Measurements from ENCODE around the gene KIF26B.
"Not testable (repeated sequence)": the region's sequence is repeated elsewhere in the genome, so short reads cannot be mapped to it uniquely, and the experiment has no call there.

Gene KIF26B

GRCh38 chr1:245702346-245702745, 547.6 kb downstream of the KIF26B start:
- DNase-seq (ENCODE audit: low spot score) = no peak

GRCh38 chr1:245704341-245704740, 549.6 kb downstream of the KIF26B start:
- no peak for DNase-seq (ENCODE audit: low spot score)

DNA sequence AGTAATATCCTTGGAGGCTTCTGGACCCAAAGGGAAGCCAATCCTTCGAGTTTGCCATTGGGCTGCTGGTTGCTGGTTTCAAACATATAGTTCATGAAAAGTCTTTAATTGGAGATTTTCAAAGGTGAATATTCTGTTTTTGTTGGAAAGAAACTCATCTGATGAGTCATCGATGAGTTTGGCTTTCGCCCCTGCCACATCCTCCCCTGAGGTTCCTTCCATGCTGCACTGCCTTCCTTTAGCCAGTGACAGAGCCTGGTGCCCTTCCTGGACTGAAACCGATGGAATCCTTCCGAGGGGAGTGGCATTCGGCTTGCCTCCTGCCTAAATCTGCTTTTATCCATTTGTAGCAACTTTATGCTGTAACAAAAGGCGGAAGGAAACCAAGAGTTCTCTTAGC, 550.0 kb downstream of the KIF26B start:
- no peak for DNase-seq (ENCODE audit: low spot score)

DNA sequence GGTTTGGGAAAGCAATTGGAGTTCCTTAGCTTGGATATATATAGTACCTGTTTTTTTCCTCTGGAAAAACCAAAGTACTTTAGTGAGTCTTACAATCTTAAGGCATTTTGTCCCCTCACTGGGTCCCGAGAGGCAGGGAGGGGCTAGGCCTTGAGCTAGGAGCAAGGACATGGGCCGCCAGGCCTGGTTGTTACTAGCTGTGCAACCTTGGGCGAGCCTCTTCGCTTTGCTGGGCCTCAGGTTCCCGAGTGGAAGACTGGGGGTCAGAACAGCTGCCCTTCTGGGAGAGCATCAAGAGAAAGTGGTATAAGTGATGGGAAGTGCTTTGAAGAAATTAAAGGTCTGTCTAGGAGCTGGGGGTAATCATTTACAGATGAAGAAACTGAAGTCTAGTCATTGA, 553.2 kb downstream of the KIF26B start:
- no peak for DNase-seq (ENCODE audit: low spot score)

- no peak for DNase-seq (ENCODE audit: low spot score)
These were observed 556.4 kb downstream of the KIF26B start for GRCh38 chr1:245710961-245711903.

DNA sequence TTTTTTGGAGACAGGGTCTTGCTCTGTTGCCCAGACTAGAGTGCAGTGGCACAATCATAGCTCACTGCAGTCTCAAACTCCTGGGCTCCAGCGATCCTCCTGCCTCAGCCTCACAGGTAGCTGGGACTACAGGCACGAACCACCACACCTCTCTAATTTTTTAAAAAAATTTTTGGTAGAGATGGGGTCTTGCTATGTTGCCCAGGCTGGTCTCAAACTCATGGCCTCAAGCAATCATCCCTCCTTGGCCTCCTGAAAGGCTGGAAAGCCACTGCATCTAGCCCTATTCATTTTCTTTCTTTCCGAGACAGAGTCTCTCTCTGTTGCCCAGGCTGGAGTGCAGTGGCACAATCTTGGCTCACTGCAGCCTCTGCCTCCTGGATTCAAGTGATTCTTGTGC, 559.2 kb downstream of the KIF26B start:
- DNase-seq (ENCODE audit: low spot score) = not testable (repeated sequence)

GRCh38 chr1:245715291-245715701, 560.5 kb downstream of the KIF26B start:
- DNase-seq (ENCODE audit: low spot score) = no peak

- no peak for DNase-seq (ENCODE audit: low spot score)
These were observed 561.2 kb downstream of the KIF26B start for GRCh38 chr1:245715970-245716369.

- no peak for DNase-seq (ENCODE audit: low spot score)
These were observed 561.8 kb downstream of the KIF26B start for GRCh38 chr1:245716561-245716960.

- no peak for DNase-seq (ENCODE audit: low spot score)
These were observed 562.8 kb downstream of the KIF26B start for GRCh38 chr1:245717611-245718010.

DNA sequence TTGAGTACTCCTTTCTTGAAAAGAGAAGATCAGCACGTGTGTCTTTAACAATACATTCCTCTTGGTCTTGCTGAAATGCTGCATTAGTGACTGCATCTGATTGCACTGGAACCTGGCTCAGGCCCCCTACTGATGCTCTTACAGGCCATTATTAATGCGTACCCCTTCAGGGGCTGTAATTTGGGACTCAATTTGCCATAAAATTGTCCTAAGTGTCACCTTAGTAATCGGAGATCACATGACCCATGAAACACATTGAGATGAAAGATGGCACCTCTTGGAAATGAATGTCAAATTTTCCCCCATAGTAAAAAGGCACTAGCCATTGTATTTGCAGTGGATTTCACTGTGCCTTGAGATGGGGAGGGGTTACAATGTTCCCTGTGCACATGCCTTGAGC, 563.3 kb downstream of the KIF26B start:
- no peak for DNase-seq (ENCODE audit: low spot score)

DNA sequence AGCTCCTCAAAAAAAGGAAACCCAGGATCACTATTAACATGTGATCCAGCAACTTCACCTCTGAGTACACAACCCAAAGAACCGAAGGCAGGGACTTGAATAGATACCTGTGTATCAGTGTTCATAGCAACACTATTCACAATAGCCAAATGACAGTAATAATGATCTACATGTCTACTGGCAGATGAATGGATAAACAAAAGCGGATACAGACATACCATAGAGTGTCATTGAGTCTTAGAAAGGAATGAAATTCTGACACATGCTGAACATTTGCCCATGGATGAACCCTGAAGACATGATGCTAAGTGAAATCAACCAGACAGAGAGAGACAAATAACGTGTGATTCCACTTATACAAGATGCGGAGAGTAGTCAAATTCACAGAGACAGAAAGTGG, 564.2 kb downstream of the KIF26B start:
- DNase-seq (ENCODE audit: low spot score) = no peak

DNA sequence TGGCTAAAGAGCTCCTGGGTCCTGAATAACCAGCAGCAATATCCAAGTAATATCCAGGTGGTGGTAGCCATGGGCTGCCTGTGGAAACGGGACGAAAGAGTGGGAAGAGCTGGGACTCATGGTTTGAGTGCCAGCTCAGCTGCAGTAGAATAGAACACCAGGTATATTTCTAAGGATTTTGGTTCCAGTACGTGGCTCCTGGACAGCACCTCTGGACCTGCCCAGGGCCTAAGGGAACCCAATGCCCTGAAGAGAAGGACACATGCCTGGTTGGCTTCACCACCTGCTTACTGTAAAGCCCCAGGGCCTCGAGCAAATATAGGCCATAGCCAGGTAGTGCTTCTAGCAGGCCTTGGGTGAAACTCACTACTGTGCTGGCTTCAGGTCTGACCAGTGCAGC, 566.7 kb downstream of the KIF26B start:
- DNase-seq (ENCODE audit: low spot score) = no peak

DNA sequence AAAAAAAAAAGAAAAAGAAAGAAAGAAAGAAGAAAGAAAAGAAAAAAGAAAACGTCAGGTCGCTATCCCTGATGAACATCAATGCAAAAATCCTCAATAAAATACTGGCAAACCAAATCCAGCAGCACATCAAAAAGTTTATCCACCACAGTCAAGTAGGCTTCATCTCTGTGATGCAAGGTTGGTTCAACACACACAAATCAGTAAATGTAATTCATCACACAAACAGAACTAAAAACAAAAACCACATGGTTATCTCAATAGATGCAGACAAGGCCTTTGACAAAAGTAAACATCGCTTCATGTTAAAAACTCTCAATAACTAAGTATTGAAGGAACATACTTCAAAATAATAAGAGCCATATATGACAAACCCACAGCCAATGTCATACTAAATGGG, 573.2 kb downstream of the KIF26B start:
- DNase-seq (ENCODE audit: low spot score) = not testable (repeated sequence)

- DNase-seq (ENCODE audit: low spot score) = no peak
These were observed 576.0 kb downstream of the KIF26B start for GRCh38 chr1:245730801-245731200.

- DNase-seq (ENCODE audit: low spot score) = not testable (repeated sequence)
These were observed 585.6 kb downstream of the KIF26B start for GRCh38 chr1:245740336-245740735.

GRCh38 chr1:245742896-245743295, 588.1 kb downstream of the KIF26B start:
- no peak for DNase-seq (ENCODE audit: low spot score)

GRCh38 chr1:245748240-245748639, 593.5 kb downstream of the KIF26B start:
- no peak for DNase-seq (ENCODE audit: low spot score)

DNA sequence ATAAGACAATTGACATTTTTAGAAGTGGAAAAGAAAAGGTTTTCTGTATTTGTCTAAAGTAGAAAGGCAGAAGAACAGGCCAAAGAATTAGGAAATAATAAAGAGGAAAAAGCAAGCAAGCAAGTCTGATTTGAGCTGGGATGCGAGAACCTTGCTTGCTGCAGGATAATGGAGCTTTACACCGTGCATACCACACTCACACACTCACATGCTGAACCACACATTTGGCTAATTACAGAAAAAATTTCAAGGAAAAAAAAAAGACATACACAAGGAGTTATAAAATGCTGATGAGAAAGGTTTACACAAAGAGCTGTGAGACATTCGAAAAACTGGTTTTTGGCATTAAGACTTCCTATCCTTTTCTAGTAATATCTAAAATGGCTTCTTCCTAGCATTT, 593.9 kb downstream of the KIF26B start:
- DNase-seq (ENCODE audit: low spot score) = no peak

DNA sequence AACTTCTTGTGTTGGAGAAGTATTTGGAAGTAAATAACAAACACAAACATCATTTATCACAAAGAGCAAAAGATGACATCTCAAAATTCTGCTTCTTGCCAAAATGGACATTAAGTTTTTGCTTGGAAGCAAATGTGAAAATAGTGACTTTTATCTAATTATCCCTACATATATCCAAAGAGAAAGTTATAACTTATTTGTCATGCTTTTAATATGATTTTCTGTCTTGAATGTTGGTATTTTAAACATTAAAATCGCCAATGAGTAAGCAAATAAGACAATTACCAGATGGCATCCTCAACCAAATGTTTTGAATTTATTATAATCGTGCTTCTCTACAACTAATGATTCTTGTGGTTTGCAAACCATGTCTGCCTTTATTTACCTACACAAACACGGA, 594.3 kb downstream of the KIF26B start:
- no peak for DNase-seq (ENCODE audit: low spot score)

- no peak for DNase-seq (ENCODE audit: low spot score)
These were observed 595.5 kb downstream of the KIF26B start for GRCh38 chr1:245750261-245750660.

DNA sequence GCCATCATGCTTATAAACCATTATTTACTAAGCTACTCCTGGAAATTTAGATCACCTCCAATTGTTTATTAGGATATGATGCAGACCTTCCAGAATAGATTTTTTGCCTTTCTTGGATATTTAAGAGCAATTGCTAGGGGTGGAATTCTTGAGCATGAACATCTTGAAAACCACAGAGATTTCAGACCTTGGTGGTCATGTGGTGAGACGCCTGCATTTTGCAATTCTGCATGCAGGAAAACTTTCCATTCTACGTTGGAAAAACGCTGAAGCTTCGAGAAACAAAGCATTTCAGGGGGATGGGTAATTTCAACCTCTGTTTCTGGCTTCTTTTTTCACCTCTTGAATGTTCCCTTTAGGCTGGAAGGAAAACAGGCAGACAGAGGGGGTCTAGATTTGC, 596.3 kb downstream of the KIF26B start:
- DNase-seq (ENCODE audit: low spot score) = no peak

DNA sequence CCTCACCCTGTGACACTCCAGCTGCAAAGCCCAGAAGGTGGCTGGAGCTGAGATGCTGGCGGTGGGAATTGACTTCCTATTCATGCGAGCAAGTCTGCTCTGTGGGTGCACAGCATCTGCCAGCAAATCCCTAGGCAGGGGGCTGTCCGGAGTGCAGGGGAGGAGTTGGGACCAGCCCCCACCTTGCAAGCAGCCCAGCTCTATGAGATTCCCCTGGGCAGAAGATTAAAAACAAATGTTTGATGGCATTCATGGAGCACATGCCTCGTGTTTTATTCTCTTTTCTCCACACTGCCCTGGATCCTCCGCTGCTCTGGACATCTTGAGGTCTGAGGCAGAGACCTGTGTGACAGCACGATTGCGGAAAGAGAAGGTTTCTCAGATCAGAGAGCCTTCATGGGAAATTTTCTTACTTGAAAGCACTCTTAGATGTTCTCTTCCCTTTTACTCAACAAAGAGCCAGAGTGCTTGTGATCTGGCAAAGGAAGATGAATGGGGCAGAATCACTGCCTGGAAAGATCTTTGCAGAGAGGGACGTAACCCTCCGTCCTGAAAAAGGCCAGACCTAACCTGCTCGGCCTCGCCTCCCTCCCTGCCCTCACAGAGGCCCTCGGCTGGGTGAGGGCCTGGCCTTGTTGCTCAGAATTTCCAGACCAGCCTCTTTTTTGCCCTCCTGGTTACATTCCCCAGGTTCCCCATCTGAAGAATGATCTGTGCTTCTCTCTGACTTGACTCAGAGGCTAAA, 597.1 kb downstream of the KIF26B start:
- no peak for DNase-seq (ENCODE audit: low spot score)

All from NAMALWA (cell line).